NCI-H1436 treated with DMSO at 0.1 percent for 48 hours (cell line): Measurements from ENCODE around the gene CDH16.
"Not testable (repeated sequence)": the region's sequence is repeated elsewhere in the genome, so short reads cannot be mapped to it uniquely, and the experiment has no call there.

Experiments
- DNase-seq: peaks from one replicate; lab custom pipeline; 2025; lab: John Stamatoyannopoulos, UW

Gene CDH16

GRCh38 chr16:66871840-66872239, 46.8 kb downstream of the CDH16 start:
- no peak for DNase-seq

GRCh38 chr16:66871363-66871762, 47.3 kb downstream of the CDH16 start:
- DNase-seq: not testable (repeated sequence)

- DNase-seq: no peak
These were observed 49.3 kb downstream of the CDH16 start for GRCh38 chr16:66869424-66869823.

- no peak for DNase-seq
These were observed 55.0 kb downstream of the CDH16 start for GRCh38 chr16:66863707-66864106.

- no peak for DNase-seq
These were observed 56.6 kb downstream of the CDH16 start for GRCh38 chr16:66862023-66862520.

- no peak for DNase-seq
These were observed 59.2 kb downstream of the CDH16 start for GRCh38 chr16:66859397-66860068.

GRCh38 chr16:66858740-66859396, 59.8 kb downstream of the CDH16 start:
- no peak for DNase-seq
